Lung (tissue), 12 donors: ENCODE data around the gene ALKBH5. TPM values are rescaled to one million over a fixed set of nuclear protein-coding genes. Genes with fewer than 3 reads are reported as not detected.

Experiments
- ATAC-seq: fragments of 200-7000 bp; cut with Tn5 transposase; one replicate; pipeline ENCODE4 v1.9.1; 2020; ENCODE audit warnings: moderate number of reproducible peaks; ENCODE audit not compliant: insufficient read depth, low FRiP score
- DNase-seq, 3 donors: peaks; one replicate each; pipeline ENCODE4 v3.0.0-alpha.2; 2013 to 2017
- H3K27ac ChIP-seq, 2 donors: one replicate each; pipeline ENCODE4 v1.5.1; 2013; ENCODE audit warnings: mild to moderate bottlenecking in 2 of 2, moderate library complexity in 2 of 2, control low read depth in 1 of 2, inconsistent platforms in 1 of 2, low read depth in 1 of 2, low read length in 1 of 2
- H3K27me3 ChIP-seq, 3 donors: one replicate each; pipeline ENCODE4 v1.5.1; 2013; ENCODE audit warnings: low read length in 2 of 3; ENCODE audit not compliant: control insufficient read depth in 3 of 3, insufficient read depth in 3 of 3
- H3K36me3 ChIP-seq, 4 donors: one replicate each; pipeline ENCODE4 v1.5.1; 2013; ENCODE audit warnings: low read length in 4 of 4, mild to moderate bottlenecking in 1 of 4, moderate library complexity in 1 of 4; ENCODE audit not compliant: control insufficient read depth in 4 of 4, insufficient read depth in 4 of 4
- H3K4me1 ChIP-seq, 5 donors: one replicate each; pipeline ENCODE4 v1.5.1; 2013; ENCODE audit warnings: low read length in 5 of 5, mild to moderate bottlenecking in 2 of 5, moderate library complexity in 1 of 5; ENCODE audit not compliant: control insufficient read depth in 5 of 5, insufficient read depth in 5 of 5
- H3K4me3 ChIP-seq: one replicate; pipeline ENCODE4 v1.5.1; 2013; ENCODE audit warnings: mild to moderate bottlenecking, control low read depth, moderate library complexity
- H3K9ac ChIP-seq, 2 donors: one replicate each; pipeline ENCODE4 v1.5.1; 2013; ENCODE audit warnings: low read length in 2 of 2, control low read depth in 1 of 2; ENCODE audit not compliant: insufficient read depth in 1 of 2
- H3K9me3 ChIP-seq, 4 donors: one replicate each; pipeline ENCODE4 v1.5.1; 2013; ENCODE audit warnings: low read length in 3 of 4, mild to moderate bottlenecking in 1 of 4, moderate library complexity in 1 of 4; ENCODE audit not compliant: control insufficient read depth in 4 of 4, insufficient read depth in 3 of 4
- WGBS, 2 donors: extraction: QIAGEN DNeasy Blood & Tissue Kit; methylation state at CpG; one replicate each; pipeline ENCODE4 v1.1.7; 2013; 5-methylcytosine and 5-hydroxymethylcytosine counted together
- polyA plus RNA-seq, 2 donors: library from polyadenylated mRNA; stranded (reverse); fragments of 200-250 nt; gene quantifications; one replicate each; pipeline ENCODE4 v1.2.1, GENCODE V29; 2013
- total RNA-seq, 2 donors: library from RNA; depleted of rRNA in 1 of 2; stranded (reverse); fragments of >200 nt in 1 of 2; gene quantifications; one replicate each; pipeline ENCODE4 v1.2.1, GENCODE V29; 2014 to 2021
- TF ChIP-seq, protein P1 (sequence below): IDR thresholded peaks from 2 replicates; pipeline ENCODE4 v1.5.1; 2012; ENCODE audit warnings: mild to moderate bottlenecking; ENCODE audit errors: control extremely low read depth, extremely low read depth
- donor health status: control.
- donor health status: control.
- donor health status: Bipolar disorder and iron deficiency.
- donor health status: healthy.
- donor health status: DM: yes; HTN: yes; CAD: no.

ALKBH5 gene
- total and polyA plus RNA-seq, 4 donors = 30.2 to 104 (median 59.8) TPM

DNA sequence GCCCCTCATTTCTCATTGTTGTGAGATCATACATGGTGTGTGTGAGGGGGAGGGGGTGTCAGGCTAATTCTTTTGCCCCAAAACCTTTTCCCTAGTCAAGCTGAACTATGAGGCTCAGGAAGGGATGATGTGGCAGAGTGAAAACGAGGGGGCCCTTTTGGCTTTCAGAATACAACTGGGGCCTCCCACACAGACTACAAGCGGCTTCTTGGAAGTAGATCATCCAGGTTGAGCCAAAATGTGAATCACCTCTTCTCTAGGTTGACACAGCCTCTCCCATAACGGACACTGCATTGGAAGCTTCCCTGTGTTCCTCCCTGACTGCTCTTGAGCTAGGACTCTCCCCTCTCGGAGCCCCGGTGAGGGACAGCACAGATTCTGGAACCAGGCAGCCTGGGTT, 2.3 kb upstream of the ALKBH5 start:
- H3K4me3 ChIP-seq = no peak overlapping the region
- TF ChIP-seq, protein P1, sequence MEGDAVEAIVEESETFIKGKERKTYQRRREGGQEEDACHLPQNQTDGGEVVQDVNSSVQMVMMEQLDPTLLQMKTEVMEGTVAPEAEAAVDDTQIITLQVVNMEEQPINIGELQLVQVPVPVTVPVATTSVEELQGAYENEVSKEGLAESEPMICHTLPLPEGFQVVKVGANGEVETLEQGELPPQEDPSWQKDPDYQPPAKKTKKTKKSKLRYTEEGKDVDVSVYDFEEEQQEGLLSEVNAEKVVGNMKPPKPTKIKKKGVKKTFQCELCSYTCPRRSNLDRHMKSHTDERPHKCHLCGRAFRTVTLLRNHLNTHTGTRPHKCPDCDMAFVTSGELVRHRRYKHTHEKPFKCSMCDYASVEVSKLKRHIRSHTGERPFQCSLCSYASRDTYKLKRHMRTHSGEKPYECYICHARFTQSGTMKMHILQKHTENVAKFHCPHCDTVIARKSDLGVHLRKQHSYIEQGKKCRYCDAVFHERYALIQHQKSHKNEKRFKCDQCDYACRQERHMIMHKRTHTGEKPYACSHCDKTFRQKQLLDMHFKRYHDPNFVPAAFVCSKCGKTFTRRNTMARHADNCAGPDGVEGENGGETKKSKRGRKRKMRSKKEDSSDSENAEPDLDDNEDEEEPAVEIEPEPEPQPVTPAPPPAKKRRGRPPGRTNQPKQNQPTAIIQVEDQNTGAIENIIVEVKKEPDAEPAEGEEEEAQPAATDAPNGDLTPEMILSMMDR = no peak
- WGBS, 2 donors = 85 to 94% methylated on average over 5 of the region's 5 CpGs
- H3K4me1 ChIP-seq = peaks cover 3 to 27% (median 8%) of the 10 kb centered on the region in 5 donors
- ATAC-seq (no peak), DNase-seq (no peak)
- peak overlapping the region in 1 of 2 donors; percentile 98 for H3K27ac ChIP-seq
- H3K27me3 ChIP-seq = no peaks in the 10 kb centered on the region
- no peaks in the 10 kb centered on the region for H3K9me3 ChIP-seq
- H3K36me3 ChIP-seq = peaks cover 0 to 2% (median 0%) of the 10 kb centered on the region in 4 donors
- no peak overlapping the region for H3K9ac ChIP-seq

- H3K9ac ChIP-seq = peak overlapping the region; percentile 41 to 50
- H3K27me3 ChIP-seq = no peaks in the 10 kb centered on the region
- peaks cover 10 to 37% (median 12%) of the 10 kb centered on the region in 5 donors for H3K4me1 ChIP-seq
- peak overlapping the region; percentile 93 to 98 for H3K27ac ChIP-seq
- 22 to 28% methylated on average over 28 of the region's 28 CpGs for WGBS, 2 donors
- ATAC-seq = no peak
- TF ChIP-seq, protein P1 = no peak
- peak; percentile 60 to 69 (median 62) for DNase-seq
- H3K4me3 ChIP-seq = peak overlapping the region; percentile 51
- peaks cover 0 to 3% (median 2%) of the 10 kb centered on the region in 4 donors for H3K36me3 ChIP-seq
- no peaks in the 10 kb centered on the region for H3K9me3 ChIP-seq
Measured at GRCh38 chr17:18182110-18182977, 1.3 kb upstream of the ALKBH5 start.

GRCh38 chr17:18182978-18183333, 672 bp upstream of the ALKBH5 start:
- TF ChIP-seq, protein P1 = no peak
- DNase-seq = peak in 2 of 3 donors; percentile 91 to 93
- H3K27ac ChIP-seq = peak overlapping the region; percentile 93 to 98
- WGBS, 2 donors = 0% methylated on average over 33 of the region's 33 CpGs
- H3K4me3 ChIP-seq = peak overlapping the region; percentile 51
- H3K4me1 ChIP-seq = peaks cover 11 to 43% (median 18%) of the 10 kb centered on the region in 5 donors
- ATAC-seq = peak; percentile 45
- H3K9ac ChIP-seq = peak overlapping the region; percentile 41 to 50
- H3K36me3 ChIP-seq = peaks cover 0 to 10% (median 5%) of the 10 kb centered on the region in 4 donors
- no peaks in the 10 kb centered on the region for H3K9me3 ChIP-seq
- no peaks in the 10 kb centered on the region for H3K27me3 ChIP-seq
